Activated CD4-positive, alpha-beta T cell treated with anti-CD3 and anti-CD28 coated beads for 24 hours (primary cell): Measurements from ENCODE around the gene SMS.
A peak's percentile ranks its signal among the peaks of the same experiment; 100 is the strongest.
"Not testable (repeated sequence)": the region's sequence is repeated elsewhere in the genome, so short reads cannot be mapped to it uniquely, and the experiment has no call there.

Experiments used
- DNase-seq, 2 donors: peaks; one replicate each; pipeline ENCODE4 v3.0.0-alpha.2; 2020; ENCODE audit warnings: low read depth in 2 of 2

Gene SMS

DNA sequence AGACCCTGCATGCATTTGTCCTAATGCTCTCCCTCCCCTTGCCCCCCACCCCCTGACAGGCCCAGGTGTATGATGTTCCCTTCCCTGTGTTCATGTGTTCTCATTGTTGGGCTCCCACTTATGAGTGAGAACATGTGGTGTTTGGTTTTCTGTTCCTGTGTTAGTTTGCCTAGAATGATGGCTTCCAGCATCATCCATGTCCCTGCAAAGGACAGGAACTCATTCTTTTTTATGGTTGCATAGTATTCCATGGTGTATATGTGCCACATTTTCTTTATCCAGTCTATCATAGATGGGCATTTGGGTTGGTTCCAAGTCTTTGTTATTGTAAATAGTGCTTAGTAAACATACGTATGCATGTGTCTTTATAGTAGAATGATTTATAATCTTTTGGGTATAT lies 10.0 kb downstream of the SMS start:
- DNase-seq: not testable (repeated sequence)

DNA sequence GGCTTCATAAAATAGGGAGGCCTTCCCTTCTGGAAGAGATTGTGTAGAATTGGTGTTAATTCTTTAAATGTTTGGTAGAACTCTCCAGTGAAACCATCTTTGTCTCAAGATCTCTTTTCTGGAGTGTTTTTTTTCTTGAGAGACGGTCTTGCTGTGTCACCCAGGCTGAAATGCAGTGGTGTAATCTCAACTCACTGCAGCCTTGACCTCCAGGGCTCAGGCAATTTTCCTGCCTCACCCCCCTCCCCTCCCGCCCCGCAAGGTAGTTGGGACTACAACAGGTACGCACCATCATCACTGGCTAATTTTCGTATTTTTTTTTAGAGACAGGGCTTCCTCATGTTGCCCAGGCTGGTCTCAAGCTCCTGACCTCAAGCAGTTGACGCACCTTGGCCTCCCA lies 12.1 kb downstream of the SMS start:
- no peak for DNase-seq

DNA sequence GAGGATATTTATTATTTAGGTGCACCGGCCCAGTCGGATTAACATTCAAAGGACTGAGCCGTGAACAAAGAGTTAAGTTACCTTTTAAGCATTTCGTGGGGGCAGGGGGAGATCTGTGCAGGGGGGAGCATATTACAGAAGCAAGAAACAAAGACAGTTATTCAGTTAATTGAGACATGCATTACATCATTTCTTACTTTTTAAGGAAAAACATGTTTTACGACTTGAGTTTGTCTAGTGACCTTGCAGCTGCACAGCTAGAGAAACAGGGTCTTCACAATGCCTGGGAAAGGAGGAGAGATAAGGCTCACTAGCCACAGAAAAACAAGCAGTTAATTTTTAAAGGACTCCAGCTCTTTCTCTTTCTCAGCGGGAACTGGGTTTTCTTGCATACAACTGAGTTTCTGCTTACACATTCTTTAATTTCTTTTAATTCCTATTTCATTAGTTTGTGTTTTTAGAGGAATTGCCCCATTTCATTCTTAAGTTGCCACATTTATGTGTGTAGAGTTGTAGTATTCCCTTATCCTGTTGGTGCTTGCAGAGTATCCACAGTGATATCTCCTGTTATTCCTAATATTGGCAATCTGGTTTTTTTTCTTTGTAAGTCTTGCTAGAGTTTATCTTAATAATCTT lies 12.8 kb downstream of the SMS start:
- DNase-seq: not testable (repeated sequence)

DNA sequence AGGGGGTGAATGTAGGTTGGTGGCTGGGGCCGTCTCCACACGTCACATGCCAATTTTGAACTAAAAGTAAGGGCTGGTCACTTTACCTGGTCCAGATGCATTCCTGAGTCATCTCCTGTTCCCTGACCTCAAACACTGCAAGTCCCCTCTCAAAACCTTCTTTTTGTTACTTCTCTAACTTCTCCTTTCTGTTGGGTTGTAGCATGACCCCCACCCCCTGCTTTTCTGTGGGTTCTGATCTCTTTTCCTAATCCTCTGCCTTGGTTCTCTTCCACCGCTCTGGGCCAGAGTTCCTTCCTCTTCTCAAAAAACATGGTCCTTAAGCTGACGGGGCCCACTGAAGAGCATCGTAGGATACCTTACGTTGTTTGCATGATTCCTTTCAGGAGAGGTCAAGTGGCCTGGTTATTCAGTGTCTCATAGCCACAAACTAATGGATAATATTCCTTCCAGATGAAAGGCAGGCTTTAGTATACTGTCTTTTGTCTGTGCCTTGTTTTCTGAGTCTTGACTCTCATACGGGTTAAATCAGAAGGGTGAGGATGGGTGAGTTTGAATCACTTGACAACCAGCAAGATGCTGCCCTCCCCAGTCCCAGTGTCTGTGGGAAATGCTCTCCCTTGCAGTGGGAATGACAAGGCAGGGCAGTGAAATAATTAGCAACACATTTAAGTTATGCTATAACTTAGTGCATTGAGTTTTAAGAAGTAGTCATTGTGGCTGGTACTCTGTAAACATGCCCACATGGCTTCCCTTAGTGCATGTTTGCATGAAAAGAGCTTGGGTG lies 15.1 kb downstream of the SMS start:
- no peak for DNase-seq

DNA sequence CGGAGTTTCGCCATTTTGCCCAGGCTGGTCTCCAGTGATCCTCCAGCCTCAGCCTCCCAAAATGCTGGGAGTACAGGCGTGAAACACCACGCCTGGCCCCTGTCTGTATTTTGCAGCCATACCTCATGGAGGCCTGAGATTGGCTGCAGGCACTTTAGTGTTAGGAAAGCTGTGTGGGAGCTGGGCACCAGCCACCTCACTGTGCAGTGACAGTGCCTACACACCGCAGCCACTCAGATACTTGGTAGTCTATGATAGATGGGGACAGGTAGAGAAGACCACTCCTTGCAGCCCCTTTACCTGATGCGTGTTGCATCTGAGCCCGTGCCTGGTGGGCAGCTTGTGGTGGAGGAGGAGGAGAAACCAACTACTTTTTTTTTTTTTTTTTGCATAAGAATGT lies 16.3 kb downstream of the SMS start:
- DNase-seq: no peak

DNA sequence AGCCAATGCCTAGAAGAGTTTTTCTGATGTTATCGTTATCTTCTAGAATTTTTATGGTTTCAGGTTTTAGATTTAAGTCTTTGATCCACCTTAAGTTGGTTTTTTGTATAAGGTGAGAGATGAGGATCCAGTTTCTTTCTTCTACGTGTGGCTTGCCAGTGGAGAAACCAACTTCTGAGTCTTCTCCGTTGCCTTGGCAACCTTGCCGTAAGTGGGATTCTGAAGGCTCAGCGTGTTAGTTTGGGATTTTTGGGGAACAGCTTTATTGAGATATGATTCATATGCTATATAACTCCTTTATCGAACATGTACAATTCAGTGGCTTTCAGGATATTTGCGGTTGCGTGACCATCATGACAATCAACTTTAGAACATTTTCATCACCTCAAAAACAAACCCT lies 17.7 kb downstream of the SMS start:
- no peak for DNase-seq

DNA sequence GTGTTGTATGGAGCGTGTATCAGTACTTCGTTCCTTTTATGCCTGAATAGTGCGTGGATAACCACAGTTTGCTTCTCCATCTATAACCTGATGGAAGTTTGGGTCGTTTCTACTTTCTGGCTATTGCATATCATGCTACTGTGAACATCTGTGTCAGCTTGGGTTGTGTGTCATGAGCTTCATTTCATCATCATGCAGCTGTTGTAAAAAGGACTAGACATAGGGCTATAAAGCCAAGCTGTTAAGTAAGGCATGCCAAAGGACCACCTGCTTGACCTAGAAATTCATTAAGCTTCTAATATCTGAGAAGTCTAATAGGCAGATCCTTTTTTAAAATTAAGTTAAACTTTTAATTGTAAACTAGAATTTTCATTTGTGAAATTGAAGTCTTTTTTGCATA lies 18.4 kb downstream of the SMS start:
- no peak for DNase-seq

DNA sequence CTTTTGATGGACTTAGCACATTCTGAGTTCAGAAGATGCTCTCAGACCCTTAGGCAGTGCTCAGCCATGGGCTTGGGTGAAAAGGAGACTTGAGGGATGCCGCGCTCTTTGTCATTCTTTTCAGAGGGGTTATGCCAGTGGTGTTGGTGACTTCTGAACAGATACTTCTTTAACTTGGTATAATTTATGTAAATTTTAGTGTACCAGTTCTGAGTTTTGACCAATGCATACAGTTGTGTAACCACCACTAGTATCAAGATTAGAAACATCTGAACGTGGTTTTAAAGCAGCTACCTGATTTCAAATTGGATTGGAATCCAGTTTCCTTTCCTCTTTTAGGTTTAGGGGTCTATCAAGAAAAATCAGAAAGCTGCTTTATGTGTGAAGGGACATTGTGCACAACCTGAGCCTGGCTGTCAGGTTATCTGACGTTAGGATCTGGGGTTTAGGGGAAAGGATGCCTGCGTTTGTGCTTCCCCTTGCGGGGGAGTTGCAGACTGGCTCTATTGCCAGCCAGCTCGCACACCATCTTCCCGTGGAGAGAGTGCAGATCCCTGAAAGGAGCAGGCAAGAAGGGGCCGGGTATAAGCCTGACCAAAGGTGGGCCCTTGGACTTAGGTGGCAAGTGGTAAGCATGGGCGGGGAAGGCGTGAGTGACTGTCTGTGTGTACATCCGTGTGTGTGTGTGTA lies 19.0 kb downstream of the SMS start:
- no peak for DNase-seq

DNA sequence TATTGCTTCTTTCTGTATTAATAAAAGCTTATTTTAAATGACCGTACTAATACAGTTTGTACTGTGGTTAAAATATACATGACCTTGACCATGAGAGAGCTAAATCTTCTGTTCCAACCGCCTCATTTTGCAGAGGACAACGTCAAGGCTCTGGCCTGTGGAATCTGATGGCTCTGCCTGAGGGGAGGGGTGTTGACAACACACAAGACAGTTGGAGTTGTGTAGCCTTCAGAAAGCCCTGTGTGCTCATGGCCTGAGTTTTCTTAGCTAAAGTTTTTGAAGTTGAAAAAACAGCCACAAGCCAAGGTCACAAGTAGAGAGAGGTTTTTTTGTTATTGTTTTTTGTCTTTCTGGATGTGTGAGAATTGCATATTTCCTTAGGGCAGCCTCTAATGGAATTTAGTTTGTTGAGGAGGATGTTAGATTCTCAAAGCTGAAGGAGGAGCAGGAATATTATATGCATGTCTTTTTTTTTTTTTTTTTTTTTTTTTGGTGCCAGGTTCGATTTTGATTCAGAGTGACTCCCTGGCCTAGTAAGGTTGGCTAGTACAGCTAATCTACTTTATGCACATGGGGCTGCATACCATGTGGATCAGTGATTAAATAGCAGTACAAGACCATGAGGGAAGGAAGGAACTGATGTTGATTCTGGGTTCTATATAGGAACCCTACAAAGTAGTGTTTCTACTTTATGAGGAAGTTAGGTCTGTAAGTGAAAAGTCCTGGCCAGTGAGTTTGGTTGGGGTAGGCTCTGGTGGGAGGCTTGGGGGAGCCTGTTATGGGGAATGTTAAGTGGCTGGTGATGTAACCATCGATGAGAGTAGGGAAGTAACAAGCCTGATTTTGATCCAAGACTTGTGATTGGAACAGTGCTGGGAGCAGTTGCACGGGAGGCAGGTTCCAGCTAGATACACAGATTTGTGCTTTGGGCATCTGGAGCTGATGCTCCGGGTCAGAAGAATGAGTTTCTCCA lies 20.3 kb downstream of the SMS start:
- DNase-seq: no peak

DNA sequence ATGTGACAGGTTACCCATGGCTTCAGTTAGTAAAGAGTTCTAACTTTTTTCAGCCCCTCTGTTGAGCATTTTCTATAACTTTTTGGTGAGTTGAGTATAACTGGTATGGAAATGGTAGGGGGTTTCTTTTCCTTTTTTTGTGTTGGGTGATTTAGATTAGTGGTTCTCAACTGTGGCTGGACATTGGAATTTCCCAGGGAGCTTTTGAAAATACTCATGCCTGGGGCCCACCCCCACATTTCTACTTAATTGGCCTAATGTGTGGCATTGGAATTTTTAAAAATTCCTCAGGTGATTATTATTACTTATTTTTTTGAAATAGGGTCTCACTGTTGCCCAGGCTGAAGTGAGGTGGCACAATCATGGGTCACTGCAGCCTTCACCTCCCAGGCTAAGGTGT lies 21.9 kb downstream of the SMS start:
- no peak for DNase-seq

DNA sequence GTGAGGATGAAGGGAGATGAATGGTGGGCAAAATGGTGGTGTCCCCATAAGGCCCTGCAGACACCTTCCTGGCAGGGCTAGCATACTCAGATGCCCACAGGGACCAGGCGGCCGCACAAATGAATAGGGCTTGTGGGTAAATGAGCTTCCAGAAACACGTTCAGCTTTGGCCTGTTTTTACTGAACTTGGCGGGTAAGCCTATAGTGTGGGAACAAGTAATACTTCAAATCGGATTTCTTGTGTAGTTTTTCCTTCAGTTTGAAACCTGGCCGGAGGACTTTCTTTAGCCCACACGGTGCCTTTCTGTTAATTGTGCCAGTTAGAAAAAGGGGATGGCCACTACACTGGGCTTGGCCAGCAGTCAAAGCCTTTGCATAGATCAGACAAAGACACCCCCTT lies 22.8 kb downstream of the SMS start:
- DNase-seq: no peak

DNA sequence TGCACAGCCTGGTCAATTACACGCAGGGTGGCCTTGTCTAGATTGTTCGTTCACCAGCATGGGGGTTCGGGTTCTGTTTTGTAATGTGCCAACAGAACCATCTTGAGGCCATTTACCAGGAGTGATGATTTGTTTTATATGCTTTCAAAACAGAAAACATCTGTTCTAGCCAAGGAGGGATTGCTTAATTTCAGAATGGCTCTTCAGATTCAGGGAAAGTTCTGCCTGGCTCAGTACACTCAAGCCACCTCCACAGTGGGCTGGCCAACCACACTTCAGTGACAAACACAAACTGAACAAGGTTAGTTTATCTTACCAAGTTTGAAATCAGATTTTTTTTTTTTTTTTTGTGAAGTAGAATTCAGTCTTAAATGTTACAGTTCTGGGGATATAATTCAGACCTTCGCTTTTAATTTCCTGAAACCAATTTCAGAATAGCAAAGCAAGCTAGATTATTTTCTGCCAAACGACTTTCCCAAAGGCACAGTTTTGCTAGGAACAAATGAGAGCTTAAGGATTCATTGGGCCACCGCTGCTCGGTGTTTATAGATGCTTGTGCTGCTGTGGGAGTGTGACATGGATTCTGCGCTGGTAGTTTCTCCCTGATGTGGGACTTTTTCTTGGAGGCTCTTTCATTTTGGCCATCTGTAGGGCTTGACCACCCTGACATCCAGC lies 23.4 kb downstream of the SMS start:
- DNase-seq: no peak

DNA sequence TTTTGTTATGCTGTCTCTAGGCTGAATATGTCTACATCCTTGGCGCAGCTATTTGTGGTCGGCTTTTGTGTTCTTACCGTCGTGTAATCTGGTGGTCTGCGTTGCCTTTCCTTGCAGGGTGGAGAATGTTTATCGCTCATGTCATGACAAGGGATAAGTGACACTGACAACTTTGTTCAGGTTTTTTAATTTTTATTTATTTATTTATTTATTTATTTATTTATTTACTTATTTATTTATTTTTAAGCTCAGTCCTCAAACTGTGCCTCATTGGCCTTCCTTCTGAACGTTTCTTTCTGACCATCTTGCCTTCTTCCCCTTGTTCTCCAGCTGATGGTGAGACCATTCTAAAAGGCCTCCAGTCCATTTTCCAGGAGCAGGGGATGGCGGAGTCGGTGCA lies 26.4 kb downstream of the SMS start:
- DNase-seq: no peak

DNA sequence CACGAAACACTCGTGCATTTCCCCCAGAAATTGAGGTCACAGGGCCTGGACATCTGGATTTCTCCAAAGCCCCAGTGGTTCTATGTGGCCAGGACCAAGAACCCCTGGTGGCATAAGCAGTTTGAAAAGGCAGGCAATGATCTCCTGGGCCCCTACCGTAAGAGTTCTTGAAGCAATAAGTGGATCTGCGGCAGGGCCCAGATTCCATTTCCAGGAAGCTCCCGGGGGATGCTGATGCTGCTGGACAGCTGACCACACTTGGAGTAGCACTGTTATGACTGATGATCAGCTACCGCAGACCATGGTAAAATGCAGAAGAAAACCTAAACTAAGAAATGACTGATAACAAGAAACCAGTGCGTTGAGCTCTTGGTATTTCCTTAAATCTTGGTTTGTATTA lies 27.8 kb downstream of the SMS start:
- DNase-seq: no peak

DNA sequence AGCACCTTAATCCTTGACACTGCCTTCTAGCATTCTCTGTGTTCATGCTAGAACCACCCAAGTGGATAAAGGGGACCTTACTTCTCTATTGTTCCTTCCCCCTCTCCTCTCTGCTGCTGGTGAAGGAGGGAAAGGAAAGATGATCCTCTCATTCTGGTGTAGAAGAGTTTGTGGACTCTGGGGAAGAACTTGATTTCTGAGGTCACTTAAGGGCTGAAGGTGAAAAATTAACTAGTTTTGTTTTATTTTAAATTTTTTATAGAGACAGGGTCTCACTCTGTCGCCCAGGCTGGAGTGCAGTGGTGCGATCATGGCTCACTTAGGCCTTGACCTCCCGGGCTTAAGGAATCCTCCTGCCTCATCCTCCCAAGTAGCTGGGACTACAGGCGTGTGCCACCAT lies 29.8 kb downstream of the SMS start:
- DNase-seq: no peak

DNA sequence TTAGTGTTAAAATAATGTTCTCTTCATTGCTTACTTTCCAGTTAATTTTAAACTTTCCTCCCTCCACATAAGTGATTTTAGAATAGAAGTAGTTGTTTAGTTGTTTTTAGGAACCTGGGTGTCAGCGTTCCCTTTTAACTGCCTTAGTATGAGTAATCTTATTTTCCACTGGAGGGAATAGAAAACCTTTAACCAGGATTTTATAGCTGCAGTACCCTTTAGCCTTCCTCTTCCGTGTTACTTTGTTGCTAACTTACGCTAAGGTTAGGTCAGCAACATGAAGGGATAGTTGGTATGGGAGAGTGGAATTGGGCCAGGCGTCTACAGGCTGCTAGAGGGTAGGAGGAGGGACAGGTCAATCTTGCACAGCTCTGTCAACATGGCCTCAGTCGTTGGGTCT lies 31.5 kb downstream of the SMS start:
- no peak for DNase-seq

DNA sequence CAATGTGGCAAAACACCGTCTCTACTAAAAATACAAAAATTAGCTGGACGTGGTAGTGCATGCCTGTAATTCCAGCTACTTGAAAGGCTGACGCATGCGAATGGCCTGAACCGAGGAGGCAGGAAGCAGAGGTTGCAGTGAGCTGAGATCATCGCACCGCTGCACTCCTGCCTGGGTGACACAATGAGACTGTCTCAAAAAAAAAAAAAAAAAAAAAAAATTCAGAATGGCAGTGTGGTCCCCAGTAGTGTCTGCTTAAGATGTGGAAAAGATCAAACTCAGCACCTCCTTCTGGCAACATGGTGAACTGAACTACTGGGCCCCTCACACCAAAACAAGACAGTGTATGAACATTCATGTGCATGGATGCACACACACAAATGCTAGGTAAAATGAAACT lies 32.2 kb downstream of the SMS start:
- peak in 1 of 2 donors; percentile 9 for DNase-seq

DNA sequence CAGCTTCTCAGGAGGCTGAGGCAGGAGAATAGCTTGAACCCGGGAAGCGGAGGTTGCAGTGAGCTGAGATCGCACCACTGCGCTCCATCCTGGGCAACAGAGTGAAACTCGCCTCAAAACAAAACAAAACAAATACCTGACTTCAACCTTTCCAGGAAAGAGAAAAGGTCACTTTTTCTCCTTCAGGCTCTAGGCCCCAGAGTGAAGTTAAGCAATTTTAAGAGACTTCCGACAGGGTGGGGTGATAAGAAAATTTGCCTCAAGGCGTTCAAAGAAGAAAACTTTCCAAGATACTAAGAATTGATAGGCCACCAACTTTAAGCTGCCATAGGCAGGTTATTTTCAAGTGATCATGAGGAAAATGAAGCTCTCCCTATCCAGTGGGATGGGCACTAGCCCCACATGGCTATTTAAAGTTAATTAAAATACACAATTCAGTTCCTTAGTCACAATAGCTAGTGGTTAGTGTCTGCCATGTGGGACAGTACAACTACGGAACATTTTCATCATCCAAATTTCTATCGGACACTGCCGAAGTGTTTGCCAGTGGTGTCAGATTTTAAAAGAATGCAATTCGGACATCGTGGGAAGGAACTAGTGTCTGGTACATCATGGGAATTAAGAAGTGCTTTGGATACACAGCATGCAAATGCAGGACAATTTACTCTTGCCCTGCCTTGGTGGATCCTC lies 33.0 kb downstream of the SMS start:
- DNase-seq: no peak

DNA sequence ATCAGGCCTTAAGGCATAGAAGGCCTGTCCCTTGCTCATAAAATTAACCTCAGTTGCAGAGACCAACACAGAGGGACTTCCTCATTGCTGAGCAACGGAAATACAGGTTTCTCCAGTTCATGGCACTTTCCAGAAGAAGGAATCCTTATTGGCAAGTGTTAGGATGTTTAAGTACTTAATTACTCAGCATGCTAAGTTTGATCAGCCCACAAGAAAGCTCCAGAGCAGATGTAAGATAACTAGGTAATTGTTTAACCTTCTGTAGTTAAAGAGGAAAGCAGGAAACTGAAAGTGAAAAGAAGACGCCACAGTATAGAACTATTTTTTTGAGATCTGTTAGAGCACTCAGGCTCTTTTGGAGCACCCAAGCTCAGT lies 33.5 kb downstream of the SMS start:
- no peak for DNase-seq

DNA sequence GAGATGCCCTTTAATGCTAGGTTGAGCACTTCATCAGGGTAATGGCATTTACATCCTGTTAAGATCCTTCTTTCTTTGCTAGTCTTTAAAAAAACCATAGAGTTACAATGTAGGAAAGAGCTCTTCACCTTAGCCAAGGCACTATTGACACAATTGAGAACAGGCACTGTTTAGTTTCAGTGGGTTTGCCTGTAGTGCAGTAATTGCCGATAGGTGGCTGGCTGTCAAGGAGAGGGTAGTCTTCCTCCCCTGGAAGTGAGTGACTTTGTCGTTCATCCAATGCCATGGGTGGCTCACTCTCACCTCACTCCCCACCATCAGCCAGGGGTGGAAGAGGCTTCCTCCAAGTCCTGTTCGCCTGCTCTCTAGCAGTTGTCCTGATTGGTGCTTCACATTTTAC lies 34.7 kb downstream of the SMS start:
- DNase-seq: no peak

DNA sequence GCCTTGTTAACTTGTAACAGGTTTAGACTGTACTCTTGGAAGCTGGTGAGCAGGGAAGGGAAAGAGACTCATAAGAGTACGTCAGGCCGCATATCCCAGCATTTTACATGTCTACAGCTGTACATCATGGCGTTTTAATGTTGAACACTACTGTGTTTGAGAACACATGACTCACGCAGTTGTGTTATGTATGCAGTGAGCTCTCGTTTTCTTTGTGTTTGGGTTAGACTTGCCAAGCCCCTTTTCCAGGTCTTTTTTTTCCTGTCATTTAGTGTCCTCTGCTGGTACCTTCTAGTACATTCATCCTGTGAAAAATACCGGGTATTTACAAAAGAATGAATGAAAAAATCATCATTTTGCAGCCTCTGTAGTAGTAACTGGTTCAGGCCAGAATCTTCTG lies 35.3 kb downstream of the SMS start:
- DNase-seq: no peak
